HG02623 (cell line): Measurements from ENCODE around the gene ZNF749.
A peak's percentile ranks its signal among the peaks of the same experiment; 100 is the strongest.
"Not testable (repeated sequence)": the region's sequence is repeated elsewhere in the genome, so short reads cannot be mapped to it uniquely, and the experiment has no call there.

Source experiments
- ATAC-seq: cut with Tn5 transposase; IDR thresholded peaks from one replicate; pipeline ENCODE4 v1.9.1; 2021; ENCODE audit warnings: moderate library complexity; ENCODE audit not compliant: unreplicated experiment

The ZNF749 gene

GRCh38 chr19:57465680-57466381, 30.7 kb downstream of the ZNF749 start:
- no peak for ATAC-seq

GRCh38 chr19:57466489-57466888, 31.4 kb downstream of the ZNF749 start:
- ATAC-seq, result no peak

GRCh38 chr19:57473646-57474045, 38.5 kb downstream of the ZNF749 start:
- no peak for ATAC-seq

- ATAC-seq, result peak; percentile 92
Observed at GRCh38 chr19:57477191-57478008, 42.3 kb downstream of the ZNF749 start, which contains the start of gene ZNF772. Gene ZNF772 (minus strand): TSS chr19:57477566. CDS start chr19:57477309, 257 bp downstream.

- peak; percentile 94 for ATAC-seq
Observed at GRCh38 chr19:57487477-57488298, 52.6 kb downstream of the ZNF749 start, which contains the start of gene ZNF419. Gene ZNF419 (plus strand): TSS chr19:57487750. CDS start chr19:57487951, 201 bp downstream.

- ATAC-seq, result not testable (repeated sequence)
Observed at GRCh38 chr19:57488299-57488644, 53.1 kb downstream of the ZNF749 start.
